AG09319 (cell line): Measurements from ENCODE around the gene LGI4.

Experiments used
- DNase-seq: peaks from one replicate; pipeline ENCODE4 v3.0.0-alpha.2; 2010; ENCODE audit warnings: low read depth; ENCODE audit errors: extremely low read depth
- TF ChIP-seq, protein P1 (sequence below): IDR thresholded peaks from 2 replicates; pipeline ENCODE4 v1.5.1; 2011; ENCODE audit warnings: low read depth, mild to moderate bottlenecking, inconsistent platforms, low read length, moderate library complexity

Gene LGI4

GRCh38 chr19:35086455-35086854 is 48.4 kb downstream of the LGI4 start:
- no peak for DNase-seq
- TF ChIP-seq, protein P1, sequence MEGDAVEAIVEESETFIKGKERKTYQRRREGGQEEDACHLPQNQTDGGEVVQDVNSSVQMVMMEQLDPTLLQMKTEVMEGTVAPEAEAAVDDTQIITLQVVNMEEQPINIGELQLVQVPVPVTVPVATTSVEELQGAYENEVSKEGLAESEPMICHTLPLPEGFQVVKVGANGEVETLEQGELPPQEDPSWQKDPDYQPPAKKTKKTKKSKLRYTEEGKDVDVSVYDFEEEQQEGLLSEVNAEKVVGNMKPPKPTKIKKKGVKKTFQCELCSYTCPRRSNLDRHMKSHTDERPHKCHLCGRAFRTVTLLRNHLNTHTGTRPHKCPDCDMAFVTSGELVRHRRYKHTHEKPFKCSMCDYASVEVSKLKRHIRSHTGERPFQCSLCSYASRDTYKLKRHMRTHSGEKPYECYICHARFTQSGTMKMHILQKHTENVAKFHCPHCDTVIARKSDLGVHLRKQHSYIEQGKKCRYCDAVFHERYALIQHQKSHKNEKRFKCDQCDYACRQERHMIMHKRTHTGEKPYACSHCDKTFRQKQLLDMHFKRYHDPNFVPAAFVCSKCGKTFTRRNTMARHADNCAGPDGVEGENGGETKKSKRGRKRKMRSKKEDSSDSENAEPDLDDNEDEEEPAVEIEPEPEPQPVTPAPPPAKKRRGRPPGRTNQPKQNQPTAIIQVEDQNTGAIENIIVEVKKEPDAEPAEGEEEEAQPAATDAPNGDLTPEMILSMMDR, result no peak

DNA sequence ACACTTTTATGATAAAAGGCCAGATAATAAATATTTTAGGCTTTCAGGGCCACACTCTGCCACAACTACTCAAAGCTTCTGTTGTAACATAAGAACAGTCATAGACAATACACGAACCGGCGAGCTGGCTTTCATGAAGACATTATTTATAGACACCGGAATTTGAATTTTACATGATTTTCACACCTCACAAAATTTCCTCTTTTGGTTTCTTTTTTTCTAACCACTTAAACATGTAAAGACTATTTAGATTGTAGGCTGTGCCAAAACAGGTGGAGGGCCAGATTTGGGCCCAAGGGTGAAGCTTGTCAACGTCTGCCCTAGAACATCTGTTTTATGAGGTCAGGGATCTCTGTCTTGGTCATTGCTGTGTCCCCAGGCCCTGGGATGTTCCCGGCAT is 48.9 kb downstream of the LGI4 start:
- DNase-seq, result no peak
- TF ChIP-seq, protein P1, result no peak

GRCh38 chr19:35084509-35084762 is 50.4 kb downstream of the LGI4 start:
- TF ChIP-seq, protein P1, result no peak
- DNase-seq, result no peak

GRCh38 chr19:35083691-35084508 is 51.0 kb downstream of the LGI4 start:
- DNase-seq, result no peak
- TF ChIP-seq, protein P1, result no peak

GRCh38 chr19:35081201-35081600 is 53.7 kb downstream of the LGI4 start:
- TF ChIP-seq, protein P1, result no peak
- no peak for DNase-seq

DNA sequence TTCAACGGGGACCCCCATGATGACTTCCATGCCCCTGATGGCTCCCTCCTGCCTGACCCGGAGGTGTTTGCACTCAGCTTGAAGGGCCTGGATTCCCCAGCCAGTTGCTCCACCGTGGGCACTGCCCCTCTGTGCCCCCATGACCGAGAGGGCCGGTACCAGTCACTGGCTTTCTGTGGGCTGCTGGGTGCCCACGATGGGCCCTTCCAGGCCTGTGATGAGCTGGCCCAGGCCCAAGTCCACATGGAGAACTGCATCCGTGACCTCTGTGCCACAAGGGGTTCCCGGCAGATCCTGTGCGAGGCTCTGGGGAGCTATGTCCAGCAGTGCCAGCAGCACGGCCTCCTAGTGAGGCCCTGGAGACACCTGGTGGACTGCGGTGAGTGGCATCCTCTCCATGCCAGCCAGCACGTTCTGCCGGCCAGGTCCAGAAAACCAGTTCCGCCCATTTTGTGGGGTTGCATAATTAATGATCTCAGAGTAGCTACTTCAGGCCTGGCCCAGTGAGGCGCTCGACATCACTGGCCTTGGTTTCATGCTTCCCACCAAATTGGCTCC is 54.2 kb downstream of the LGI4 start:
- TF ChIP-seq, protein P1, result no peak
- DNase-seq, result no peak

GRCh38 chr19:35079826-35080225 is 55.0 kb downstream of the LGI4 start:
- DNase-seq, result no peak
- TF ChIP-seq, protein P1, result no peak
